GM18861 (cell line): Measurements from ENCODE around the gene MANEAL.

Experiments
- ATAC-seq: cut with Tn5 transposase; IDR thresholded peaks from one replicate; pipeline ENCODE4 v1.9.1; 2021; ENCODE audit not compliant: unreplicated experiment

Gene MANEAL

GRCh38 chr1:37825506-37825905 is 31.9 kb downstream of the MANEAL start:
- no peak for ATAC-seq

- no peak for ATAC-seq
Measured at GRCh38 chr1:37828410-37829074, 34.9 kb downstream of the MANEAL start.

GRCh38 chr1:37831109-37831508 is 37.5 kb downstream of the MANEAL start:
- ATAC-seq, result no peak

GRCh38 chr1:37831809-37832208 is 38.2 kb downstream of the MANEAL start:
- no peak for ATAC-seq

GRCh38 chr1:37836788-37837187 is 43.1 kb downstream of the MANEAL start:
- ATAC-seq, result no peak

- ATAC-seq, result no peak
Measured at GRCh38 chr1:37839676-37840075, 46.0 kb downstream of the MANEAL start.

- no peak for ATAC-seq
Measured at GRCh38 chr1:37840711-37841110, 47.1 kb downstream of the MANEAL start.

- no peak for ATAC-seq
Measured at GRCh38 chr1:37841652-37842051, 48.0 kb downstream of the MANEAL start.

GRCh38 chr1:37844536-37844935 is 50.9 kb downstream of the MANEAL start:
- no peak for ATAC-seq

- no peak for ATAC-seq
Measured at GRCh38 chr1:37845049-37845646, 51.5 kb downstream of the MANEAL start.

GRCh38 chr1:37845786-37846185 is 52.1 kb downstream of the MANEAL start:
- no peak for ATAC-seq

- ATAC-seq, result no peak
Measured at GRCh38 chr1:37846647-37847339, 53.1 kb downstream of the MANEAL start.

GRCh38 chr1:37849480-37849879 is 55.8 kb downstream of the MANEAL start:
- ATAC-seq, result no peak

GRCh38 chr1:37850352-37850955 is 56.8 kb downstream of the MANEAL start:
- no peak for ATAC-seq
